ENCODE data around the gene CFAP65. TPM values are rescaled to one million over a fixed set of nuclear protein-coding genes. Genes with fewer than 3 reads are reported as not detected.

The CFAP65 gene
- total RNA-seq, 6 experiments from 2014 or later: not detected

DNA sequence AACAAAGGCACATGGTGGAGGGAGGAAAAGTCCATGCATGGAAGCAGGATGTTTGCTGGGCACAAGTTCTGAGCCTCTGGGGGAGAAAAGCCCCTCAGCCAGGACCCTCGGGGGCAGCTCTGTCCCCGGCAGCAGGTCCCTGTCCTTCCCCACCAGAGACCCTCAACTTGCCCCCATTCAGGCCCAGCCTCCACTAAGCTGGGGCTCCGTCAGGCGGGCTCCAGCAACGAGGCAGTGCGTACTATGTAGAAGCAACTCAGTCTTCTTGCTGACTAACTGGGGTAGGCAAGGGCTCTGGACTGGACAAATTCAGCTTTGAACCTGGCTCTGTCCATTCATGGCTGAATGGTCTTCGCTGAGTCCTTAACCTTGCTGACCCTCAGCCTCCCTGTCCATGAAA is 23.0 kb downstream of the CFAP65 start:
- TF ChIP-seq, protein P1, sequence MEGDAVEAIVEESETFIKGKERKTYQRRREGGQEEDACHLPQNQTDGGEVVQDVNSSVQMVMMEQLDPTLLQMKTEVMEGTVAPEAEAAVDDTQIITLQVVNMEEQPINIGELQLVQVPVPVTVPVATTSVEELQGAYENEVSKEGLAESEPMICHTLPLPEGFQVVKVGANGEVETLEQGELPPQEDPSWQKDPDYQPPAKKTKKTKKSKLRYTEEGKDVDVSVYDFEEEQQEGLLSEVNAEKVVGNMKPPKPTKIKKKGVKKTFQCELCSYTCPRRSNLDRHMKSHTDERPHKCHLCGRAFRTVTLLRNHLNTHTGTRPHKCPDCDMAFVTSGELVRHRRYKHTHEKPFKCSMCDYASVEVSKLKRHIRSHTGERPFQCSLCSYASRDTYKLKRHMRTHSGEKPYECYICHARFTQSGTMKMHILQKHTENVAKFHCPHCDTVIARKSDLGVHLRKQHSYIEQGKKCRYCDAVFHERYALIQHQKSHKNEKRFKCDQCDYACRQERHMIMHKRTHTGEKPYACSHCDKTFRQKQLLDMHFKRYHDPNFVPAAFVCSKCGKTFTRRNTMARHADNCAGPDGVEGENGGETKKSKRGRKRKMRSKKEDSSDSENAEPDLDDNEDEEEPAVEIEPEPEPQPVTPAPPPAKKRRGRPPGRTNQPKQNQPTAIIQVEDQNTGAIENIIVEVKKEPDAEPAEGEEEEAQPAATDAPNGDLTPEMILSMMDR (IDR thresholded peaks at IDR 0.05): no peak
- Mint-ChIP-seq H3K36me3 (ENCODE audit: low read depth) (no peaks in the 10 kb centered on the region), H3K27ac (no peak overlapping the region), H3K9me3 (no peaks in the 10 kb centered on the region), H3K27me3 (ENCODE audit: insufficient read depth) (peaks cover 44% of the 10 kb centered on the region), H3K4me3 (no peak overlapping the region), H3K4me1 (ENCODE audit: low read depth) (no peaks in the 10 kb centered on the region)
- DNase-seq: no peak

DNA sequence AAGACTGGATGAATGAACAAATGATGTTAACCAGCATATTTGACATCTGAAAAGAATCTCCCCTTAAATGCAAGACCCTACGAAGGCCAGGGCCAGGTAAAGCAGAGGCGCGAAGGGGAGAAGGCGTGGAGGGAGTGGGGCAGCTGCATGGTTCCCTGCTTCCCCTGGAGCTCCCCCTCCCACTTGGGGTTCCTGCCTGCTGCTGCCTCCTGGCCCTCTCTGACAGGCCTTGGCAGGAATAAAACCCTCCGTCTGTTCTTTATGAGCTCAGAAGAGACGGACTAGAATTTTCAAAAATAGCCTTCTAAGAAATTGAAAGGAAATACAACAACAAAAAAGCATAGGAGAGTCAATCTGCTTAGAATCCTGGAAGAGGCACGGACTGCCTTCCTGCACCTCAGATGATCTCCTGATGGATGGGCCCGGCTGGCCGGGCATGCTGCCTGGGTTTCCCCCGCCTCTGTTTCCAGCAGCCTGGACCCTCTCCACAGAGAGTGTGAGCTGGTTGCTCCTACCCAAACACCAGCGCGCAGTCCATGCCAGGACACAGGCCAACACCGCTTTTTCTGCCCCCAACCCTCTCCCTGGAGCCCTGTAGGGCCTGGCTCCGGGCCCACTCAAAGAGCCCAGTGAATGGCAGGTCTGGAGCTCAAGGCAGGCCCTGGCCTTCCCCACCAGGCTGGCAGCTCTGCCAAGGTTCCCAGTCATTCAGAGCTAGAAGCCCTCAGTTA is 23.9 kb downstream of the CFAP65 start:
- Mint-ChIP-seq H3K27ac (no peak overlapping the region), H3K9me3 (no peaks in the 10 kb centered on the region), H3K4me3 (no peak overlapping the region), H3K36me3 (ENCODE audit: low read depth) (no peaks in the 10 kb centered on the region), H3K27me3 (ENCODE audit: insufficient read depth) (peaks cover 47% of the 10 kb centered on the region), H3K4me1 (ENCODE audit: low read depth) (no peaks in the 10 kb centered on the region)
- DNase-seq: no peak
- TF ChIP-seq, protein P1 (IDR thresholded peaks at IDR 0.05): no peak

DNA sequence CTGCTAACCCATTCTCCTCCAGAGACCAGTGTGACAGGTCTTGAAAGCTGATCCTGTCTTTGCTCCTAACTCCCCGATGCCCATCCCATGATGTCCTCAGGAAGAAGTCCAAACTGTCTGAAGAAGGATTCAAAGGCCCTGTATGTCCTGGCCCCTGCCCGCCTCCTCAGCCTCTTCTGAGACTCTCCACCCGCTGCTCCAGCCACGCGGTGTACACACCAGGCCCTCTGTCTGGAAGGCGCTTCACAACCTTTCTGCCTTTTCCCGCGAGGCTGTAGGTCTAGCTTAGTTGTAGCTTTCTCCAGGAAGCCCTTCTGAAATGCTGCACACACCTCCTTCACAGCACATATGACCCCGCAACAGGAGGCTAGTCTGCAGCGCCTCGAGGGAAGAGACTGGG is 24.6 kb downstream of the CFAP65 start:
- TF ChIP-seq, protein P1 (IDR thresholded peaks at IDR 0.05): no peak
- DNase-seq: no peak
- Mint-ChIP-seq H3K27me3 (ENCODE audit: insufficient read depth) (peaks cover 41% of the 10 kb centered on the region), H3K9me3 (no peaks in the 10 kb centered on the region), H3K4me3 (no peak overlapping the region), H3K4me1 (ENCODE audit: low read depth) (no peaks in the 10 kb centered on the region), H3K27ac (no peak overlapping the region), H3K36me3 (ENCODE audit: low read depth) (no peaks in the 10 kb centered on the region)

DNA sequence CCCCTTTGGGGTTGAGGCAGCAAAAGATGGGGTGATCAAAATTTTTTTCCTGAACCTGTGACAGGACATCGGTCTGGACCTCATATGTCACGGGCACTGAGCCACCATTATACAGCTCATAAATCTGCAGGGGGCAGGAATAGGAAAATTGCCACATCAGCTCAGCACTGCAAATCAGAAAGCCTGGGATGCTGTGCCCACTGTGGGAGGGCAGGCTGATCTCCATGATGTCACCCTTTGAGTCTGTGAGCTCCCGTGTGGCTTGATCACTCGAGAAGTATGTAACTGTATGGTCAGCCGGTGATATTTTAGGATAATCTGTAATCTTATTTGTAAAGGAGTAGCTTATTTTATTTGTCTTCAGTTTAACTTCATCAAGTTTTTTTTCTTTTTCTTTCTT is 30.4 kb downstream of the CFAP65 start:
- TF ChIP-seq, protein P1 (IDR thresholded peaks at IDR 0.05): no peak
- no peaks in the 10 kb centered on the region for H3K4me1 Mint-ChIP-seq (ENCODE audit: low read depth)
- H3K36me3 Mint-ChIP-seq (ENCODE audit: low read depth): no peaks in the 10 kb centered on the region
- no peak overlapping the region for H3K27ac Mint-ChIP-seq
- no peaks in the 10 kb centered on the region for H3K9me3 Mint-ChIP-seq
- DNase-seq: no peak
- H3K4me3 Mint-ChIP-seq: no peak overlapping the region
- H3K27me3 Mint-ChIP-seq (ENCODE audit: insufficient read depth): peaks cover 38% of the 10 kb centered on the region

DNA sequence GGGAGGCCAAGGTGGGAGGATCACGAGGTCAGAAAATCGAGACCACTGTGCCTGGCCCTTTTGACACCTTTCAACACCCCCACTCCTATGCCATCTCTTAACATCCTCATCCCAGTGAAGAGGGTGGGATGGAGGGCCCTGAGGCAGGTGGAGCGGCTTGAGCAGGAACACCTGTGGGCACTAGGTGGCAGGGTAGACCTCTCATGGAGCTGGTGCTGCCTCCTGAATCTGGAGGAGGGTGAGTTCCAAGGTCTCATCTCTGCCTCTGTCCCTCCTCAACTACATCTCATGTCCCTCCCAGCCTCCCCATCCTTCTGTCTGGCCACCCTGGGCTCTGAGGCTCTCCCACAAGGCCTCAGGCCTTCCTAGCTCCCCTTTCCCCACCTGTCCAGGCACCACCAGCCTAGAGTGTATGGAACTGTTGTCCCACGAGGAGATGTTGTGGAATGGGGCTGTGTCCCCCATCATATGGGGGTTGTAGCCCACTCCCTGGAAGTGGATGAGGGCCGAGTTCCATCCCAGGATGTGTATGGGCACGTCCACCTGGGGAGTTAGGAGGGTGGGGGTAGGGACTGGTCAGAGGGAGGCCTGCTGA is 31.1 kb downstream of the CFAP65 start:
- DNase-seq: peak; percentile 7
- TF ChIP-seq, protein P1 (IDR thresholded peaks at IDR 0.05): peak; percentile 51; the same call in 1 of the 2 replicates
- peaks cover 42% of the 10 kb centered on the region for H3K27me3 Mint-ChIP-seq (ENCODE audit: insufficient read depth)

More for the DNA sequence above, 31.1 kb downstream of the CFAP65 start:
- Mint-ChIP-seq H3K9me3 (no peaks in the 10 kb centered on the region), H3K27ac (no peak overlapping the region), H3K4me1 (ENCODE audit: low read depth) (no peaks in the 10 kb centered on the region), H3K4me3 (no peak overlapping the region), H3K36me3 (ENCODE audit: low read depth) (no peaks in the 10 kb centered on the region)
